Cardiac fibroblast (primary cell): Measurements from ENCODE around the gene NHLRC1.

Experiments
- DNase-seq, 2 donors: peaks; one replicate each; pipeline versions ENCODE4 v3.0.0 to v3.0.0-alpha.2; 2010; ENCODE audit warnings: low read depth in 2 of 2
- H3K4me3 ChIP-seq, 2 donors: replicated peaks in 1 of 2; 1 replicate in 1 of 2; 2 replicates in 1 of 2; pipeline ENCODE4 v1.5.1; 2011; ENCODE audit warnings: low read depth in 2 of 2, low read length in 2 of 2, mild to moderate bottlenecking in 2 of 2, moderate library complexity in 1 of 2
- TF ChIP-seq, protein P1 (sequence below): IDR thresholded peaks from one replicate; pipeline ENCODE4 v1.5.1; 2011; ENCODE audit warnings: low read depth, mild to moderate bottlenecking, low read length, inconsistent platforms

Gene NHLRC1

DNA sequence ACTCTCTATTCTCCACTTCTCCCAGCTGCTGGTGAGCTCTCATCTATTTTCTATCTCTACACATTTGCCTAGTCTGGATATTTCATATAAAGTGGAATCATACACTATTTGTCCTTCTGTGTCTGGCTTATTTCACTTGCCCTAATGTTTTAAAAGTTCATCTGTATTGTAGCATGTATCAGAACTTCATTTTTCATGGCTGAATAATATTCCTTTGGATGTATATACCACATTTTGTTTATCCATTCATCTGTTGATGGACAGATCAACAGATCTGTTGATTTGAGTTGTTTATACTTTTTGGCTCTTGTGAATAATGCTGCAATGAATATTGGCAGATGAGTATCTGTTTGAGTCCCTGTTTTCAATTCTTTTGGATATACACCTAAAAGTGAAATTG, 49.6 kb downstream of the NHLRC1 start:
- no peak overlapping the region for H3K4me3 ChIP-seq
- TF ChIP-seq, protein P1, sequence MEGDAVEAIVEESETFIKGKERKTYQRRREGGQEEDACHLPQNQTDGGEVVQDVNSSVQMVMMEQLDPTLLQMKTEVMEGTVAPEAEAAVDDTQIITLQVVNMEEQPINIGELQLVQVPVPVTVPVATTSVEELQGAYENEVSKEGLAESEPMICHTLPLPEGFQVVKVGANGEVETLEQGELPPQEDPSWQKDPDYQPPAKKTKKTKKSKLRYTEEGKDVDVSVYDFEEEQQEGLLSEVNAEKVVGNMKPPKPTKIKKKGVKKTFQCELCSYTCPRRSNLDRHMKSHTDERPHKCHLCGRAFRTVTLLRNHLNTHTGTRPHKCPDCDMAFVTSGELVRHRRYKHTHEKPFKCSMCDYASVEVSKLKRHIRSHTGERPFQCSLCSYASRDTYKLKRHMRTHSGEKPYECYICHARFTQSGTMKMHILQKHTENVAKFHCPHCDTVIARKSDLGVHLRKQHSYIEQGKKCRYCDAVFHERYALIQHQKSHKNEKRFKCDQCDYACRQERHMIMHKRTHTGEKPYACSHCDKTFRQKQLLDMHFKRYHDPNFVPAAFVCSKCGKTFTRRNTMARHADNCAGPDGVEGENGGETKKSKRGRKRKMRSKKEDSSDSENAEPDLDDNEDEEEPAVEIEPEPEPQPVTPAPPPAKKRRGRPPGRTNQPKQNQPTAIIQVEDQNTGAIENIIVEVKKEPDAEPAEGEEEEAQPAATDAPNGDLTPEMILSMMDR = no peak
- DNase-seq = no peak

DNA sequence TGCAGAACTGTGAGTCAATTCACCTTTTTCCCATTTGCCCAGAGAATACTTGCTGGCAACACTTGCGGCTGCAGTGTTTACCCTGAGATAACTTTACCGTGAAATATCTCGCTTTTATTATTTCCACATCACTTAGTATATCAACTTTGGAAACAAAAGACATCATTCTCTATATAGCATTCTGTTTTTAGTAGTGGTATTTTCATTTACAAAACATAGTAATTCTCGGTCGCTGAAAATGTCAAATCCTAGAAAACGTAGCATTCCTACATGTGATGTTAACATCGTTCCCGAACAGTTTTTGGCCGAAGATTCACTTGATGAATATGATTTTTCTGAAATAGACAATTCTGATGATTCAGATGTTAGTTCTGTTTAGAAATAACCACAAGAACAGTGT, 52.0 kb downstream of the NHLRC1 start:
- TF ChIP-seq, protein P1 = no peak
- no peak overlapping the region for H3K4me3 ChIP-seq
- DNase-seq = no peak
